ENCODE measurements around the gene AASDH.

Gene AASDH

DNA sequence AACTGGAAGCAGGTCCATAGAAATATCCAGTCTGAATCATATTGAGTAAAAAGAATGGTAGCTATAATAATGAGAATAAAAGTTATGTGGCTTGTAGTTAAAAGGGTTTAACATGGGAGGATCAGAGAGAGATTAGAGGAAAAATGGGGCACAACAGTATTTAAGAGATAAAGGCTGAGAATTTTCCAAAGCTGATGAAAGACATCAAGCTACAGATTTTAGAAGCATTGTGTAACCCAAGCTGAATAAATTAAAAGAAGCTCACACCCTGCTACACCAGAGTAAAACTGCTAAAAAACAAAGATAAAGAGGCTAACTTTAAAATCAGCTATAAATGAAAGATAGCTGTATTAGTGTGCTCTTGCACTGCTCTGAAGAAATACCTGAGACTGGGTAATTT is 94.2 kb downstream of the AASDH start:
- H3K27me3 ChIP-seq (ENCODE audit: insufficient read depth, low read length, poor library complexity, severe bottlenecking), result no peaks in the 10 kb centered on the region
- no peaks in the 10 kb centered on the region for H3K9me3 ChIP-seq (ENCODE audit: insufficient read depth, low read depth, low read length)
- H2AFZ ChIP-seq (ENCODE audit: low read length), result no peak overlapping the region
- no peaks in the 10 kb centered on the region for H3K9me2 ChIP-seq (replicated peaks; ENCODE audit: low read depth, low read length)
- H3K79me2 ChIP-seq (ENCODE audit: insufficient read depth, low read length), result no peaks in the 10 kb centered on the region
- no peak overlapping the region for H3K4me3 ChIP-seq (ENCODE audit: low read length, poor library complexity, severe bottlenecking)
- no peak overlapping the region for H3K4me2 ChIP-seq (ENCODE audit: low read depth, low read length, poor library complexity, severe bottlenecking)
- no peaks in the 10 kb centered on the region for H3K36me3 ChIP-seq (ENCODE audit: insufficient read depth, low read length)
- H3F3A ChIP-seq (ENCODE audit: low read depth), result no peaks in the 10 kb centered on the region
- no peaks in the 10 kb centered on the region for H3K4me1 ChIP-seq (ENCODE audit: insufficient read depth, low read length, poor library complexity, severe bottlenecking)
- TF ChIP-seq, protein P1, sequence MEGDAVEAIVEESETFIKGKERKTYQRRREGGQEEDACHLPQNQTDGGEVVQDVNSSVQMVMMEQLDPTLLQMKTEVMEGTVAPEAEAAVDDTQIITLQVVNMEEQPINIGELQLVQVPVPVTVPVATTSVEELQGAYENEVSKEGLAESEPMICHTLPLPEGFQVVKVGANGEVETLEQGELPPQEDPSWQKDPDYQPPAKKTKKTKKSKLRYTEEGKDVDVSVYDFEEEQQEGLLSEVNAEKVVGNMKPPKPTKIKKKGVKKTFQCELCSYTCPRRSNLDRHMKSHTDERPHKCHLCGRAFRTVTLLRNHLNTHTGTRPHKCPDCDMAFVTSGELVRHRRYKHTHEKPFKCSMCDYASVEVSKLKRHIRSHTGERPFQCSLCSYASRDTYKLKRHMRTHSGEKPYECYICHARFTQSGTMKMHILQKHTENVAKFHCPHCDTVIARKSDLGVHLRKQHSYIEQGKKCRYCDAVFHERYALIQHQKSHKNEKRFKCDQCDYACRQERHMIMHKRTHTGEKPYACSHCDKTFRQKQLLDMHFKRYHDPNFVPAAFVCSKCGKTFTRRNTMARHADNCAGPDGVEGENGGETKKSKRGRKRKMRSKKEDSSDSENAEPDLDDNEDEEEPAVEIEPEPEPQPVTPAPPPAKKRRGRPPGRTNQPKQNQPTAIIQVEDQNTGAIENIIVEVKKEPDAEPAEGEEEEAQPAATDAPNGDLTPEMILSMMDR (conservative IDR thresholded peaks at IDR 0.05; ENCODE audit: low read length), result no peak
- TF ChIP-seq EZH2phosphoT487 (IDR thresholded peaks at IDR 0.05; ENCODE audit: borderline replicate concordance), result no peak
- no peak overlapping the region for H3K9ac ChIP-seq (ENCODE audit: low read depth, low read length, poor library complexity, severe bottlenecking)
- H4K20me1 ChIP-seq (ENCODE audit: insufficient read depth, low read length, poor library complexity, severe bottlenecking), result no peaks in the 10 kb centered on the region

GRCh38 chr4:56289934-56290333 is 97.4 kb downstream of the AASDH start:
- H2AFZ ChIP-seq (ENCODE audit: low read length), result 0 out of 2 replicates have a peak overlapping the region, but pooled peaks have one; percentile 14
- H3K4me2 ChIP-seq (ENCODE audit: low read depth, low read length, poor library complexity, severe bottlenecking), result peak overlapping the region; percentile 25
- H3K4me3 ChIP-seq (ENCODE audit: low read length, poor library complexity, severe bottlenecking), result no peak overlapping the region

GRCh38 chr4:56288663-56289062 is 98.6 kb downstream of the AASDH start:
- H3K36me3 ChIP-seq (ENCODE audit: insufficient read depth, low read length), result no peaks in the 10 kb centered on the region
- no peaks in the 10 kb centered on the region for H3K27me3 ChIP-seq (ENCODE audit: insufficient read depth, low read length, poor library complexity, severe bottlenecking)
- no peak overlapping the region for H3K4me2 ChIP-seq (ENCODE audit: low read depth, low read length, poor library complexity, severe bottlenecking)
- no peaks in the 10 kb centered on the region for H3K9me3 ChIP-seq (ENCODE audit: insufficient read depth, low read depth, low read length)
- H3K9ac ChIP-seq (ENCODE audit: low read depth, low read length, poor library complexity, severe bottlenecking), result no peak overlapping the region
- H3K4me1 ChIP-seq (ENCODE audit: insufficient read depth, low read length, poor library complexity, severe bottlenecking), result no peaks in the 10 kb centered on the region
- no peak overlapping the region for H2AFZ ChIP-seq (ENCODE audit: low read length)
- TF ChIP-seq, protein P1 (conservative IDR thresholded peaks at IDR 0.05; ENCODE audit: low read length), result no peak
- no peak for TF ChIP-seq EZH2phosphoT487 (IDR thresholded peaks at IDR 0.05; ENCODE audit: borderline replicate concordance)
- H3K79me2 ChIP-seq (ENCODE audit: insufficient read depth, low read length), result no peaks in the 10 kb centered on the region
- no peaks in the 10 kb centered on the region for H3F3A ChIP-seq (ENCODE audit: low read depth)
- H4K20me1 ChIP-seq (ENCODE audit: insufficient read depth, low read length, poor library complexity, severe bottlenecking), result no peaks in the 10 kb centered on the region
- H3K4me3 ChIP-seq (ENCODE audit: low read length, poor library complexity, severe bottlenecking), result no peak overlapping the region
- no peaks in the 10 kb centered on the region for H3K9me2 ChIP-seq (replicated peaks; ENCODE audit: low read depth, low read length)

More at GRCh38 chr4:56289934-56290333, 97.4 kb downstream of the AASDH start:
- no peak for TF ChIP-seq EZH2phosphoT487 (IDR thresholded peaks at IDR 0.05; ENCODE audit: borderline replicate concordance)
- TF ChIP-seq, protein P1 (conservative IDR thresholded peaks at IDR 0.05; ENCODE audit: low read length), result no peak
- no peak overlapping the region for H3K9ac ChIP-seq (ENCODE audit: low read depth, low read length, poor library complexity, severe bottlenecking)
- no peaks in the 10 kb centered on the region for H3K9me2 ChIP-seq (replicated peaks; ENCODE audit: low read depth, low read length)
- no peaks in the 10 kb centered on the region for H3K9me3 ChIP-seq (ENCODE audit: insufficient read depth, low read depth, low read length)
- no peaks in the 10 kb centered on the region for H4K20me1 ChIP-seq (ENCODE audit: insufficient read depth, low read length, poor library complexity, severe bottlenecking)
- H3K36me3 ChIP-seq (ENCODE audit: insufficient read depth, low read length), result no peaks in the 10 kb centered on the region
- no peaks in the 10 kb centered on the region for H3F3A ChIP-seq (ENCODE audit: low read depth)
- no peaks in the 10 kb centered on the region for H3K4me1 ChIP-seq (ENCODE audit: insufficient read depth, low read length, poor library complexity, severe bottlenecking)
- no peaks in the 10 kb centered on the region for H3K27me3 ChIP-seq (ENCODE audit: insufficient read depth, low read length, poor library complexity, severe bottlenecking)
- no peaks in the 10 kb centered on the region for H3K79me2 ChIP-seq (ENCODE audit: insufficient read depth, low read length)

All from Loucy (cell line).